ENCODE measurements around the gene IQCC.
"Not testable (repeated sequence)": the region's sequence is repeated elsewhere in the genome, so short reads cannot be mapped to it uniquely, and the experiment has no call there.

IQCC gene

DNA sequence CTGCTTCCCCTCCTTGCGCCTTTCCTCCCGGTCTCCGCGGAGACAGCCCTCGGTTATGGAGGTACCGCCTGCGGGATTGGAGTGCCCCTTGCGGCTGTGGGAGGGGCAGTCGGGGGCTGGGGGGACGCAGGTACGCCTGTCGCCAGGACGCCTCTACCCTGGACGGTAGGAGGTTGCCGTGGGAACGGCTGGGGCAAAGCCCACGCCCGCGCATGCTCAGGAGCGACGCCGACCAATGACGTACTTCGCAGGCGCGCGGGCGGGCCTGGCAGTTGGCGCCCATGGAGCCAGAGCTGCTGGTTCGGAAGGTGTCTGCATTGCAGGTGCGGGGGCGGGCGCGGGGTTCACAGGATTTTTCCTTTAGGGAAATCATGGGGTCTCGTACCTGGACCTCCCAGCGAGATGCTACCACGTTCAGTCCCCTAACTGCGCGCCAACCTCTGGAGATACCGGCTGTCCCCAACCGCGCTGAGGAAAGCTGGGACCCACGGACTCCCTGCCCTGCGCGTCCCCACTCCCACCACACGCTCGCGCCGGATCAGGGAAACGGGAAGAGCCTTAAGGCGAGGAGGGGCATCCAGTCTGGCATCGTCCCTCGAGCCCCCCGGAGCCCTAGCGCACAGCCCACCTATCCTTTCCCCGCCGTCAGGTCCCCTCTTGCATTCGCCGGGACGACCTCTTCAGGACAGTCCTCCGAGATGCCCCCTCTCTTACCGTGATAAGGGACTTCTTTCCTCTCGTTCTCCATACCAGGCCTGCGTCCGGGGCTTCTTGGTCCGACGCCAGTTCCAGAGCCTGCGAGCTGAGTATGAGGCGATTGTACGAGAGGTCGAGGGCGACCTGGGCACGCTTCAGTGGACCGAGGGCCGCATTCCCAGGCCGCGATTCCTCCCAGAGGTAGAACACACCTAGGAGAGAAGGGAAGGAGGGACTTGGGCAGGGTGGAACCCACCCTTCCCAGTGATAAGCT is at the start of gene IQCC:
IQCC (plus strand) TSS at position 271 of the 970 bp plus-strand sequence; CDS start at position 282, 11 bp downstream.
- peak within 1 kb of the TSS; percentile 83 for H3K4me3 ChIP-seq (ENCODE audit: low read depth, low read length)
- TF ChIP-seq, protein P1, sequence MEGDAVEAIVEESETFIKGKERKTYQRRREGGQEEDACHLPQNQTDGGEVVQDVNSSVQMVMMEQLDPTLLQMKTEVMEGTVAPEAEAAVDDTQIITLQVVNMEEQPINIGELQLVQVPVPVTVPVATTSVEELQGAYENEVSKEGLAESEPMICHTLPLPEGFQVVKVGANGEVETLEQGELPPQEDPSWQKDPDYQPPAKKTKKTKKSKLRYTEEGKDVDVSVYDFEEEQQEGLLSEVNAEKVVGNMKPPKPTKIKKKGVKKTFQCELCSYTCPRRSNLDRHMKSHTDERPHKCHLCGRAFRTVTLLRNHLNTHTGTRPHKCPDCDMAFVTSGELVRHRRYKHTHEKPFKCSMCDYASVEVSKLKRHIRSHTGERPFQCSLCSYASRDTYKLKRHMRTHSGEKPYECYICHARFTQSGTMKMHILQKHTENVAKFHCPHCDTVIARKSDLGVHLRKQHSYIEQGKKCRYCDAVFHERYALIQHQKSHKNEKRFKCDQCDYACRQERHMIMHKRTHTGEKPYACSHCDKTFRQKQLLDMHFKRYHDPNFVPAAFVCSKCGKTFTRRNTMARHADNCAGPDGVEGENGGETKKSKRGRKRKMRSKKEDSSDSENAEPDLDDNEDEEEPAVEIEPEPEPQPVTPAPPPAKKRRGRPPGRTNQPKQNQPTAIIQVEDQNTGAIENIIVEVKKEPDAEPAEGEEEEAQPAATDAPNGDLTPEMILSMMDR (IDR thresholded peaks at IDR 0.05; ENCODE audit: borderline replicate concordance, insufficient read depth, low read depth, low read length), result no peak

- no peak overlapping the region for H3K4me3 ChIP-seq (ENCODE audit: low read depth, low read length)
- TF ChIP-seq, protein P1 (IDR thresholded peaks at IDR 0.05; ENCODE audit: borderline replicate concordance, insufficient read depth, low read depth, low read length), result no peak
These were observed 46.3 kb upstream of the IQCC start for GRCh38 chr1:32159189-32159588.

DNA sequence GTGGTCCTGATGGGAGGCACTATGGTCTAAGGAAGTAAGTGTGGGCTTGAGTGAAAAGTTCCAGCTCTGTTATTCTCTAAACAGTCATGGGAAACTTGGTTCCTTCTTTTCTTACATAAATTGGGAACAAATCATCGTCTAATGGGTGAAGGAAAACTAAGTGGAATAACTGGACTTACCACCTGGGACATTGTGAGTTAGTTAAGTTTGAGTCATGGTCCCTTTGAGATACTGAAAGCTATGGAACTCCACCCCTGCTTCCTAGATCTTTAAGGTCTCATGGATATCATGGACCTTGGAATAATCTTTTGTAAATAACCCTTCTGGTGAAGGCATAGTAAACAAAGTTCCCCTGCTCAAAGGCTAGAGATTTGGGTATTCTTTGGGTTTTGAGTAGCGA is 42.1 kb upstream of the IQCC start:
- TF ChIP-seq, protein P1 (IDR thresholded peaks at IDR 0.05; ENCODE audit: borderline replicate concordance, insufficient read depth, low read depth, low read length), result no peak
- no peak overlapping the region for H3K4me3 ChIP-seq (ENCODE audit: low read depth, low read length)

DNA sequence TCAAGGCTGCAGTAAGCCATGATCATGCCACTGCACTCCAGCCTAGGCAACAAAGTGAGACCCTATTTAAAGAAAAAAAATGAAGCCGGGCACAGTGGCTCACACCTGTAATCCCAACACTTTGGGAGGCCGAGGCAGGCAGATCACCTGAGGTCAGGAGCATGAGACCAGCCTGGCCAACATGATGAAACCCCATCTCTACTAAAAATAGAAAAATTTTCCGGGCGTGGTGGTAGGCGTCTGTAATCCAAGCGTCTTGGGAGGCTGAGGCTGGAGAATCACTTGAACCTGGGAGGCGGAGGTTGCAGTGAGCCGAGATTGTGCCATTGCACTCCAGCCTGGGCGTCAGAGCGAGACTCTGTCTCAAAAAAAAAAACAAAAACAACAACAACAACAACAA is 39.8 kb upstream of the IQCC start:
- not testable (repeated sequence) for H3K4me3 ChIP-seq (ENCODE audit: low read depth, low read length)

- no peak overlapping the region for H3K4me3 ChIP-seq (ENCODE audit: low read depth, low read length)
- TF ChIP-seq, protein P1 (IDR thresholded peaks at IDR 0.05; ENCODE audit: borderline replicate concordance, insufficient read depth, low read depth, low read length), result no peak
These were observed 34.5 kb upstream of the IQCC start for GRCh38 chr1:32170991-32171390.

DNA sequence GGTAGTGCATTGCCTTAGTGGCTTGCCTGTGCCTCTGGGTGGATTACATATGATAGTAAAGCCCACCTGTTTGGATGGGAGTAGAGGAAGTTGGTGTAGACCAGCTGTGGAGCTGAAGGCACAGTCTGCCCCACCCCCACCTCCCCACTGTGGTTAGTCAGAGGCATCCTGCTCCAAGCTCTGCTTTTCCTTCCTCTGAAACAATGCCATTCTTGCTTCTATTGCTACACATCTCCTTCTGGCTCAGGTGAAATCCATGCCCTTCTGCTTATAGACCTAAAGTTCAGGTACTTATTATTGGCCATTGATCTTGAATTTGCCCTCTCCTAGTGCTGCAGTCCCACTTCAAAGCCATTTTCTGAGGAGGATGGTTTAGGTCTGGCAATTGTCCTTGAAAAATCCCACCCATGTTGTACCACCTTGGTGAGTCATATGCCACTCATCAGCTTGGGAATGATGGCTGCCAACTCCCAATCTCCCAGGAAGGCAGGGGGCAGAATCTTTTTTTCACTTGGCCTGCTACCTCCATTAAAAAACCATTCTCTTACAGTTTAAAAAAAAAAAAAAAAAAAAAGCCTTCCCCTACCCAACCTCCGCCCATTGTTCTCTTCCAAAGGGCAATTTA is 32.7 kb upstream of the IQCC start:
- TF ChIP-seq, protein P1 (IDR thresholded peaks at IDR 0.05; ENCODE audit: borderline replicate concordance, insufficient read depth, low read depth, low read length), result no peak

DNA sequence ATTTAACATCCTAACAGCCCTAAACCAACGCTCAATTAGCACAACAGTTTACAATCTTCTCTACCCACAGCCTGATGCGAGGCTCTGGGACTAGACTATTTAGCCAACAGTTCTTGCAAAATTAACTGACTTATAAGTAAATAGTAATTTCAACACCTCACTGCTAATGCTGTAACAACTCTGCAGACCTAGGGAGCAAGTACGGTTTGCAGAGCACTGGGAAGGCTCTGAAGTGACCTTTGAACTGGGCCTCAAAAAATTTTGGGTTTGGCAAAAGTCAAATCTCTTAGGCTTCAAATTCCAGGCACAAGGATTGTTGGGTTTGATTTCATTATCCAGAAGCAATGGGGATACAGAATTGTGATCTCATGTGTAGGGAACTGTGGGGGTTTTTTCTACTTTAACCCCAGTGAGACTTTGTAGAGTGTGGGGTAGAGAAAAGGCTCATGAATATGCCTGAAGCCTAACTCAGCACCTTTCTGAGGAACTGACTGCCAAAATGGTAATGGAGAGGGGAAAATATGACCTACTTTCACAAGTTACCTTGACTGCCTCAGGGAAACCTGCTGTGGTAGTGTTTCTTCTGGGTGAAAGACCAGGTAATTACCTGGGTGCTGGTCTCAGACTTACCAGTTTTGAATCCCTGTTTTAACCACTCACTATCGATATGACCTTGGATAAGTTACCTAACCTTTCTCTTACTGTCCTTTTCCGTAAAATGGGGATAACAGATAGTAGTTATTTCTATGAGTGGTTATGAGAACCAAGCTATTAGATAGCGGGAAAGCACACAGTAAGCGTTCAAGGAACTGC is 26.9 kb upstream of the IQCC start:
- TF ChIP-seq, protein P1 (IDR thresholded peaks at IDR 0.05; ENCODE audit: borderline replicate concordance, insufficient read depth, low read depth, low read length), result no peak

More for the DNA sequence above, 32.7 kb upstream of the IQCC start:
- H3K4me3 ChIP-seq (ENCODE audit: low read depth, low read length), result no peak overlapping the region

More for the DNA sequence above, 26.9 kb upstream of the IQCC start:
- H3K4me3 ChIP-seq (ENCODE audit: low read depth, low read length), result peak overlapping the region; percentile 87
